ENCODE measurements around the gene SMC1A.
A peak's percentile ranks its signal among the peaks of the same experiment; 100 is the strongest.

The SMC1A gene

GRCh38 chrX:53435997-53436396 is 13.5 kb upstream of the SMC1A start:
- no peak overlapping the region for H3K4me3 Mint-ChIP-seq
- TF ChIP-seq, protein P1, sequence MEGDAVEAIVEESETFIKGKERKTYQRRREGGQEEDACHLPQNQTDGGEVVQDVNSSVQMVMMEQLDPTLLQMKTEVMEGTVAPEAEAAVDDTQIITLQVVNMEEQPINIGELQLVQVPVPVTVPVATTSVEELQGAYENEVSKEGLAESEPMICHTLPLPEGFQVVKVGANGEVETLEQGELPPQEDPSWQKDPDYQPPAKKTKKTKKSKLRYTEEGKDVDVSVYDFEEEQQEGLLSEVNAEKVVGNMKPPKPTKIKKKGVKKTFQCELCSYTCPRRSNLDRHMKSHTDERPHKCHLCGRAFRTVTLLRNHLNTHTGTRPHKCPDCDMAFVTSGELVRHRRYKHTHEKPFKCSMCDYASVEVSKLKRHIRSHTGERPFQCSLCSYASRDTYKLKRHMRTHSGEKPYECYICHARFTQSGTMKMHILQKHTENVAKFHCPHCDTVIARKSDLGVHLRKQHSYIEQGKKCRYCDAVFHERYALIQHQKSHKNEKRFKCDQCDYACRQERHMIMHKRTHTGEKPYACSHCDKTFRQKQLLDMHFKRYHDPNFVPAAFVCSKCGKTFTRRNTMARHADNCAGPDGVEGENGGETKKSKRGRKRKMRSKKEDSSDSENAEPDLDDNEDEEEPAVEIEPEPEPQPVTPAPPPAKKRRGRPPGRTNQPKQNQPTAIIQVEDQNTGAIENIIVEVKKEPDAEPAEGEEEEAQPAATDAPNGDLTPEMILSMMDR (IDR thresholded peaks at IDR 0.05): peak; percentile 65
- peaks cover 69% of the 10 kb centered on the region for H3K9me3 Mint-ChIP-seq
- H3K27ac Mint-ChIP-seq: no peak overlapping the region
- DNase-seq: peak; percentile 61
- H3K4me1 Mint-ChIP-seq: peaks cover 19% of the 10 kb centered on the region
- H3K27me3 Mint-ChIP-seq (ENCODE audit: low read depth, poor library complexity): peaks cover 40% of the 10 kb centered on the region
- H3K36me3 Mint-ChIP-seq (ENCODE audit: low read depth): peaks cover 7% of the 10 kb centered on the region

- DNase-seq: peak; percentile 89
- TF ChIP-seq, protein P1 (IDR thresholded peaks at IDR 0.05): no peak
- Mint-ChIP-seq H3K27me3 (ENCODE audit: low read depth, poor library complexity) (peaks cover 20% of the 10 kb centered on the region), H3K4me3 (peak within 1 kb of the TSS; percentile 96), H3K36me3 (ENCODE audit: low read depth) (peaks cover 7% of the 10 kb centered on the region), H3K27ac (peak within 1 kb of the TSS; percentile 94), H3K9me3 (peaks cover 74% of the 10 kb centered on the region), H3K4me1 (peaks cover 13% of the 10 kb centered on the region)
Observed at GRCh38 chrX:53433651-53434639, 11.5 kb upstream of the SMC1A start, which contains the start of gene HSD17B10. Gene HSD17B10 (minus strand): TSS chrX:53434370. CDS start chrX:53434345, 25 bp downstream.

DNA sequence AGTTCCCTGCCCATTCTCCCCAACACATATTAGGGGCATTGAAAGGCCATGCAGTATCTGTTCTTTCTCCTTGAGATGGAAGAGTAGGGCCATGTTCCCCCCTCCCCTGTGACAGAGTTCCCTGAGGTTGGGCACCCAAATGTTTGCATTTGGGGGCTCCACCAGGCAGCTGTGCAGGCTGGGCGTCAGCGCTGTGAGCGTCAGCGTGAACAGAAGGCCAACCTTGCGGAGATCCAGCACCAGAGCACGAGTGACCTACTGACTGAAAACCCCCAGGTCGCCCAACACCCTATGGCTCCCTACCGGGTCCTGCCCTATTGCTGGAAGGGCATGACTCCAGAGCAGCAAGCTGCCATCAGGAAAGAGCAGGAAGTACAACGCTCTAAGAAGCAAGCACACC is 7.8 kb upstream of the SMC1A start:
- DNase-seq: no peak
- Mint-ChIP-seq H3K4me3 (no peak overlapping the region), H3K4me1 (peaks cover 9% of the 10 kb centered on the region), H3K27me3 (ENCODE audit: low read depth, poor library complexity) (no peaks in the 10 kb centered on the region), H3K27ac (no peak overlapping the region), H3K36me3 (ENCODE audit: low read depth) (peaks cover 7% of the 10 kb centered on the region), H3K9me3 (peaks cover 74% of the 10 kb centered on the region)
- TF ChIP-seq, protein P1 (IDR thresholded peaks at IDR 0.05): no peak

DNA sequence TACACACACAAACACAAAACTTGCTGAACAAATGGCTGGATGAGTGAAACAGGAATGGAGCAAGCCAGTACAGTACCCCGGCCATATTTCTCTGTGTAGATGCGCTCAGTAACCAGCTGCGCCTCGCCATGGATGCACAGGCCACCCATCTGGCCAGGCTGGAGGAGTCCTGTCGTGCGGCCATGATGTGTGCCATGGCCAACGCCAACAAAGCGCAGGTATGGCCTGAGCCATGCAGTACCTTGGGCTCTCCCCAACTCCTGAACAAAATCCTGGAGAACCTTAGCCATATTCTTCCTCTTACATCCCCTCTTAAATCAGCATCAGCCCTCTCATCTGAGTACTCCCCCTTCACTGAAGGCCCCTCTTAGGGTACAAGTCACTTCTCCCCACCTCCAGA is 7.3 kb upstream of the SMC1A start:
- TF ChIP-seq, protein P1 (IDR thresholded peaks at IDR 0.05): no peak
- DNase-seq: no peak
- H3K4me1 Mint-ChIP-seq: peaks cover 4% of the 10 kb centered on the region
- H3K36me3 Mint-ChIP-seq (ENCODE audit: low read depth): peaks cover 7% of the 10 kb centered on the region
- peaks cover 76% of the 10 kb centered on the region for H3K9me3 Mint-ChIP-seq
- H3K27me3 Mint-ChIP-seq (ENCODE audit: low read depth, poor library complexity): no peaks in the 10 kb centered on the region
- no peak overlapping the region for H3K27ac Mint-ChIP-seq
- H3K4me3 Mint-ChIP-seq: no peak overlapping the region

DNA sequence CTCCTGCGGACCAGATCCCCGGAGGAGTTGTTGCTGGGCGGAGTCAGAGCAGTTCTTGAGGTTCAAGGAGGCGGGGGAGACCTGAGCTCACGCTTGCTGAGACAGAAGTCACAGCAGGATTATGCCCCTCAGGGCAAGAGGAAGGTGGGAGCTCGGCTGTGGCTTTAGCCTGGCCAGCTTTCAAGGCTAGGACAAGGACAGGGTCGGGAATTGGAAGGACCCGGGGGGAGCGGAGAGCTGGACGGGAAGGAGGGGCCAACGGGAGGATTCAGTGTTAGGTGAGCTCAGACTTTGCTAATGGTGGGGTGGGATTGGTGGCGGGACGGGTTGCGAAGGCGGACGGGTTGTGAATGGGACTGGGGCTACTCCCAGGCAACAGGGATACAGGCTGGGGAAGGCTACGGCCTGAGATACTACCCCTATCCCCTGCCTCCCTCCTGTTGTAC is 430 bp upstream of the SMC1A start, which contains the start of gene RIBC1:
Gene RIBC1, plus strand, starts transcription at position 13 of the 446 bp plus-strand sequence. CDS start 3,404 bp downstream, outside the sequence.
- peaks cover 62% of the 10 kb centered on the region for H3K9me3 Mint-ChIP-seq
- peaks cover 5% of the 10 kb centered on the region for H3K36me3 Mint-ChIP-seq (ENCODE audit: low read depth)
- peak within 1 kb of the TSS; percentile 100 for H3K27ac Mint-ChIP-seq
- TF ChIP-seq, protein P1 (IDR thresholded peaks at IDR 0.05): no peak
- no peak for DNase-seq
- H3K4me1 Mint-ChIP-seq: peaks cover 29% of the 10 kb centered on the region
- H3K4me3 Mint-ChIP-seq: peak within 1 kb of the TSS; percentile 98
- H3K27me3 Mint-ChIP-seq (ENCODE audit: low read depth, poor library complexity): no peaks in the 10 kb centered on the region

Data from nephron progenitor cell (in vitro differentiated cells).